Upper lobe of left lung (tissue), 6 donors: ENCODE results near the gene ZNF519. TPM values are rescaled to one million over a fixed set of nuclear protein-coding genes. Genes with fewer than 3 reads are reported as not detected.
A peak's percentile ranks its signal among the peaks of the same experiment; 100 is the strongest.

ENCODE experiments used
- ATAC-seq, 2 donors: fragments of 200-7000 bp; cut with Tn5 transposase; one replicate each; pipeline ENCODE4 v1.9.1; 2022; ENCODE audit warnings: mild to moderate bottlenecking in 2 of 2, moderate library complexity in 2 of 2; ENCODE audit not compliant: low FRiP score in 2 of 2
- DNase-seq, 2 donors: peaks; one replicate each; pipeline ENCODE4 v3.0.0-alpha.2; 2019 to 2020
- H3K27ac ChIP-seq, 4 donors: fragments of 200-600 bp; sonication (generic); one replicate each; pipeline ENCODE4 v1.5.1; 2016 to 2019
- H3K27me3 ChIP-seq, 4 donors: fragments of 200-600 bp; sonication (generic); one replicate each; pipeline ENCODE4 v1.5.1; 2017 to 2019
- H3K36me3 ChIP-seq, 4 donors: fragments of 200-600 bp; sonication (generic); one replicate each; pipeline ENCODE4 v1.5.1; 2016 to 2019
- H3K4me1 ChIP-seq, 4 donors: fragments of 200-600 bp; sonication (generic); one replicate each; pipeline ENCODE4 v1.5.1; 2018 to 2019
- H3K4me3 ChIP-seq, 4 donors: fragments of 200-600 bp; sonication (generic); one replicate each; pipeline ENCODE4 v1.5.1; 2017 to 2019; ENCODE audit warnings: mild to moderate bottlenecking in 2 of 4, moderate library complexity in 1 of 4
- H3K9me3 ChIP-seq, 4 donors: fragments of 200-600 bp; sonication (generic); one replicate each; pipeline ENCODE4 v1.5.1; 2018 to 2019
- CTCF ChIP-seq, 6 experiments: fragments of 450-650 bp in 4 of 6; fragments of 200-600 bp in 2 of 6; sonication (generic) in 2 of 6; IDR thresholded peaks; one replicate each; pipeline ENCODE4 v1.5.1; 2016 to 2019; ENCODE audit warnings: antibody characterized with exemption in 6 of 6
- EP300 ChIP-seq, 4 donors: sonication (generic); formaldehyde crosslinking; IDR thresholded peaks; one replicate each; pipeline ENCODE4 v1.5.1; 2017; ENCODE audit warnings: antibody characterized with exemption in 4 of 4, control low read depth in 2 of 4
- POLR2A ChIP-seq, 4 donors: fragments of 450-650 bp; IDR thresholded peaks; one replicate each; pipeline ENCODE4 v1.5.1; 2016 to 2017; ENCODE audit warnings: antibody characterized with exemption in 4 of 4, mild to moderate bottlenecking in 2 of 4
- POLR2AphosphoS5 ChIP-seq, 2 donors: sonication (generic); formaldehyde crosslinking; IDR thresholded peaks; one replicate each; pipeline ENCODE4 v1.5.1; 2017; ENCODE audit warnings: antibody characterized with exemption in 2 of 2
- WGBS, 2 donors: methylation state at CpG; one replicate each; pipeline ENCODE4 v1.1.5; 2017 to 2018; 5-methylcytosine and 5-hydroxymethylcytosine counted together
- total RNA-seq, 6 donors: library from RNA; depleted of rRNA in 4 of 6; stranded (reverse); fragments of >200 nt in 4 of 6; gene quantifications; one replicate each; pipeline versions ENCODE4 v1.1.0 to v1.2.1, GENCODE V29; 2016 to 2021
- donor health status: DM: no; HTN: no; CAD: no; lungs with moderate emphysema.
- donor health status: DM: no; HTN: yes; CAD: no; lungs with severe emphysema.

ZNF519 gene
- total RNA-seq, 6 donors from 2014 or later = 1.4 to 8.4 (median 5.0) TPM

GRCh38 chr18:14093307-14093915, 38.8 kb downstream of the ZNF519 start:
- H3K36me3 ChIP-seq = no peaks in the 10 kb centered on the region
- 80 to 88% methylated on average over 1 of the region's 1 CpG for WGBS, 2 donors

GRCh38 chr18:14092625-14093306, 39.5 kb downstream of the ZNF519 start:
- DNase-seq (no peak), ATAC-seq (no peak)
- Histone ChIP-seq H3K27ac (no peak overlapping the region), H3K36me3 (no peaks in the 10 kb centered on the region), H3K4me3 (no peak overlapping the region), H3K4me1 (no peaks in the 10 kb centered on the region), H3K9me3 (no peaks in the 10 kb centered on the region), H3K27me3 (no peaks in the 10 kb centered on the region)
- TF ChIP-seq POLR2A (IDR thresholded peaks at IDR 0.05) = no peak
- 90 to 91% methylated on average over 6 to 7 of the region's 7 CpGs for WGBS, 2 donors

More at GRCh38 chr18:14093307-14093915, 38.8 kb downstream of the ZNF519 start:
- ATAC-seq = no peak
- Histone ChIP-seq H3K27ac (no peak overlapping the region), H3K9me3 (no peaks in the 10 kb centered on the region), H3K27me3 (no peaks in the 10 kb centered on the region), H3K4me1 (no peaks in the 10 kb centered on the region), H3K4me3 (no peak overlapping the region)
- no peak for DNase-seq
- TF ChIP-seq CTCF (IDR thresholded peaks at IDR 0.05) (no peak), POLR2AphosphoS5 (IDR thresholded peaks at IDR 0.05) (no peak), EP300 (IDR thresholded peaks at IDR 0.05) (no peak), POLR2A (IDR thresholded peaks at IDR 0.05) (no peak)

GRCh38 chr18:14089781-14090180, 42.5 kb downstream of the ZNF519 start:
- peaks cover 0 to 3% (median 0%) of the 10 kb centered on the region in 4 donors for H3K4me1 ChIP-seq
- H3K27me3 ChIP-seq = no peaks in the 10 kb centered on the region
- no peak overlapping the region for H3K27ac ChIP-seq
- no peak for DNase-seq
- no peaks in the 10 kb centered on the region for H3K36me3 ChIP-seq
- no peak for ATAC-seq
- no peak overlapping the region for H3K4me3 ChIP-seq
- no peak for TF ChIP-seq POLR2AphosphoS5 (IDR thresholded peaks at IDR 0.05)
- no peak for TF ChIP-seq CTCF (IDR thresholded peaks at IDR 0.05)
- 88 to 96% methylated on average over 10 of the region's 10 CpGs for WGBS, 2 donors
- H3K9me3 ChIP-seq = no peaks in the 10 kb centered on the region

GRCh38 chr18:14089191-14089590, 43.0 kb downstream of the ZNF519 start:
- ATAC-seq (no peak), DNase-seq (no peak)
- no peak overlapping the region for H3K27ac ChIP-seq
- 86 to 88% methylated on average over 2 of the region's 2 CpGs for WGBS, 2 donors
- H3K4me1 ChIP-seq = peaks cover 0 to 3% (median 0%) of the 10 kb centered on the region in 4 donors
- no peaks in the 10 kb centered on the region for H3K9me3 ChIP-seq
- no peaks in the 10 kb centered on the region for H3K36me3 ChIP-seq
- TF ChIP-seq POLR2AphosphoS5 (IDR thresholded peaks at IDR 0.05) = no peak
- TF ChIP-seq POLR2A (IDR thresholded peaks at IDR 0.05) = no peak
- TF ChIP-seq EP300 (IDR thresholded peaks at IDR 0.05) = no peak
- no peak for TF ChIP-seq CTCF (IDR thresholded peaks at IDR 0.05)
- H3K27me3 ChIP-seq = no peaks in the 10 kb centered on the region
- no peak overlapping the region for H3K4me3 ChIP-seq

GRCh38 chr18:14086458-14087231, 45.6 kb downstream of the ZNF519 start:
- Histone ChIP-seq H3K36me3 (no peaks in the 10 kb centered on the region), H3K9me3 (no peaks in the 10 kb centered on the region), H3K27ac (no peak overlapping the region), H3K4me1 (peaks cover 0 to 3% (median 0%) of the 10 kb centered on the region in 4 donors), H3K4me3 (no peak overlapping the region), H3K27me3 (no peaks in the 10 kb centered on the region)
- ATAC-seq = peak; percentile 45 to 52
- WGBS, 2 donors = 34 to 37% methylated on average over 9 of the region's 9 CpGs
- no peak for DNase-seq
- TF ChIP-seq POLR2A (IDR thresholded peaks at IDR 0.05) (no peak), EP300 (IDR thresholded peaks at IDR 0.05) (no peak), POLR2AphosphoS5 (IDR thresholded peaks at IDR 0.05) (no peak), CTCF (IDR thresholded peaks at IDR 0.05) (peak in 4 of 6 experiments; percentile 31 to 69 (median 48))
